SW480 (cell line): ENCODE measurements around the gene CAMTA1.
A peak's percentile ranks its signal among the peaks of the same experiment; 100 is the strongest.
"Not testable (repeated sequence)": the region's sequence is repeated elsewhere in the genome, so short reads cannot be mapped to it uniquely, and the experiment has no call there.

Experiments
- DNase-seq: peaks from one replicate; pipeline ENCODE4 v3.0.0-alpha.2; 2016; ENCODE audit warnings: low spot score

The CAMTA1 gene, protein sequence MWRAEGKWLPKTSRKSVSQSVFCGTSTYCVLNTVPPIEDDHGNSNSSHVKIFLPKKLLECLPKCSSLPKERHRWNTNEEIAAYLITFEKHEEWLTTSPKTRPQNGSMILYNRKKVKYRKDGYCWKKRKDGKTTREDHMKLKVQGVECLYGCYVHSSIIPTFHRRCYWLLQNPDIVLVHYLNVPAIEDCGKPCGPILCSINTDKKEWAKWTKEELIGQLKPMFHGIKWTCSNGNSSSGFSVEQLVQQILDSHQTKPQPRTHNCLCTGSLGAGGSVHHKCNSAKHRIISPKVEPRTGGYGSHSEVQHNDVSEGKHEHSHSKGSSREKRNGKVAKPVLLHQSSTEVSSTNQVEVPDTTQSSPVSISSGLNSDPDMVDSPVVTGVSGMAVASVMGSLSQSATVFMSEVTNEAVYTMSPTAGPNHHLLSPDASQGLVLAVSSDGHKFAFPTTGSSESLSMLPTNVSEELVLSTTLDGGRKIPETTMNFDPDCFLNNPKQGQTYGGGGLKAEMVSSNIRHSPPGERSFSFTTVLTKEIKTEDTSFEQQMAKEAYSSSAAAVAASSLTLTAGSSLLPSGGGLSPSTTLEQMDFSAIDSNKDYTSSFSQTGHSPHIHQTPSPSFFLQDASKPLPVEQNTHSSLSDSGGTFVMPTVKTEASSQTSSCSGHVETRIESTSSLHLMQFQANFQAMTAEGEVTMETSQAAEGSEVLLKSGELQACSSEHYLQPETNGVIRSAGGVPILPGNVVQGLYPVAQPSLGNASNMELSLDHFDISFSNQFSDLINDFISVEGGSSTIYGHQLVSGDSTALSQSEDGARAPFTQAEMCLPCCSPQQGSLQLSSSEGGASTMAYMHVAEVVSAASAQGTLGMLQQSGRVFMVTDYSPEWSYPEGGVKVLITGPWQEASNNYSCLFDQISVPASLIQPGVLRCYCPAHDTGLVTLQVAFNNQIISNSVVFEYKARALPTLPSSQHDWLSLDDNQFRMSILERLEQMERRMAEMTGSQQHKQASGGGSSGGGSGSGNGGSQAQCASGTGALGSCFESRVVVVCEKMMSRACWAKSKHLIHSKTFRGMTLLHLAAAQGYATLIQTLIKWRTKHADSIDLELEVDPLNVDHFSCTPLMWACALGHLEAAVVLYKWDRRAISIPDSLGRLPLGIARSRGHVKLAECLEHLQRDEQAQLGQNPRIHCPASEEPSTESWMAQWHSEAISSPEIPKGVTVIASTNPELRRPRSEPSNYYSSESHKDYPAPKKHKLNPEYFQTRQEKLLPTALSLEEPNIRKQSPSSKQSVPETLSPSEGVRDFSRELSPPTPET (N-terminal part only)

GRCh38 chr1:6785318-6785727 lies at the start of gene CAMTA1:
TSS of gene CAMTA1 (plus strand) at chr1:6785454. CDS start at chr1:6785531, 77 bp downstream.
- no peak for DNase-seq

DNA sequence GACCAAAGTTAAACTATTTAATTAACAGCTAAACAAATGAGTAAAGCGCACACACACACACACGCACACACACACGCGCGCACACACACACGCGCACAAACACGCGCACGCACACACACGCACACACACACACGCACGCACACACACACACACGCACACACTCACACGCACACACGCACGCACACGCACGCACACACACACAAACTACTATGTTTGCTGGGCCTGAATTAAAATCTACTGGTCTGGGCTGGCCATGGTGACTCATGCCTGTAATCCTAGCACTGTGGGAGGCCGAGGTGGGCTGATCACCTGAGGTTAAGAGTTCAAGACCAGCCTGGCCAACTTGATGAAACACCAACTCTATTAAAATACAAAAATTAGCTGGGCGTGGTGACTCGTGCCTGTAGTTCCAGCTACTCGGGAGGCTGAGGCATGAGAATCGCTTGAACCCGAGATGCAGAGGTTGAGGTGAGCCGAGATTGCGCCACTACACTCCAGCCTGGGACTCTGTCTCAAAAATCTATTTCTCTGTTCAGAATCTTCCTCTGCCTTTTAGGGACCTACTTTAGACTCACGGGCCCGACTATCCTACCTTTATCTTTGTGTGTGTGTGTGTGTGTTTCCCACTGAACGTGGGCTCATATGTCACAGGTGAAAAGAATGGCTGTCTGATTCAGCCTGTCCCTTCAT lies 46.1 kb upstream of the CAMTA1 start:
- DNase-seq = no peak

GRCh38 chr1:6742676-6743188 lies 42.5 kb upstream of the CAMTA1 start:
- not testable (repeated sequence) for DNase-seq

- no peak for DNase-seq
Observed at GRCh38 chr1:6743189-6744101, 41.8 kb upstream of the CAMTA1 start.

DNA sequence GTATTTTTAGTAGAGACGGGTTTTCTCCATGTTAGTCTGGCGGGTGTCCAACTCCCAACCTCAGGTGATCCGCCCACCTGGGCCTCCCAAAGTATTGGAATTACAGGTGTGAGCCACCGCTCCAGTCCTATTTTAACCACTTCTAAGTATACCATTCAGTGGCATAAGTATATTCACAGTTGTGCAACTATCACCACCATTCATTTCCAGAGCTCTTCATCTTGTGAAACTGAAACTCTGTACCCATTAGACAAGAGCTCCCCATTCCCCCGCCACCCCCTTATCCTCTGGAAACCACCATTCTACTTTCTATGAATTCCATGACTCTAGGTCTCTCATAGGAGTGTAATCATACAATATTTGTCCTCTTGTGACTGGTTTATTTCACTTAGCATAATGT lies 40.2 kb upstream of the CAMTA1 start:
- DNase-seq = no peak

DNA sequence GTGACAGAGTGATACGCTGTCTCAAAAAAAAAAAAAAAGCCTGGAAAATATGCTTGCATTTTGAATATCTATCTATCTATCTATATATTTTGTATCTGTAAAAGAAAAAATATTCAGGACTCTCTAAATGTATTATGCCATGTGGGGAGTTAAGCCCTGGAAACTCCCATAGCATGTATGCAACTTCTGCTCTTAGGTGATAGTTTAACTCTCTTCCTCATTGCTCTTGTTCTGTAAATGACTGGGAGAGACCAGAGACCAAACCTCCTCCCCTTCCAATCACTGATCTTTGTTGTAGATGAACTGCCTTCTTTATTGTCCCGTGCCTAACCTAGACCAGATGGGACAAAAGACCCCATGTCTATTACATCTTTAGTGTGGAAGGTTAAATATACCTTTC lies 37.6 kb upstream of the CAMTA1 start:
- no peak for DNase-seq

GRCh38 chr1:6750490-6750889 lies 34.8 kb upstream of the CAMTA1 start:
- DNase-seq = no peak

DNA sequence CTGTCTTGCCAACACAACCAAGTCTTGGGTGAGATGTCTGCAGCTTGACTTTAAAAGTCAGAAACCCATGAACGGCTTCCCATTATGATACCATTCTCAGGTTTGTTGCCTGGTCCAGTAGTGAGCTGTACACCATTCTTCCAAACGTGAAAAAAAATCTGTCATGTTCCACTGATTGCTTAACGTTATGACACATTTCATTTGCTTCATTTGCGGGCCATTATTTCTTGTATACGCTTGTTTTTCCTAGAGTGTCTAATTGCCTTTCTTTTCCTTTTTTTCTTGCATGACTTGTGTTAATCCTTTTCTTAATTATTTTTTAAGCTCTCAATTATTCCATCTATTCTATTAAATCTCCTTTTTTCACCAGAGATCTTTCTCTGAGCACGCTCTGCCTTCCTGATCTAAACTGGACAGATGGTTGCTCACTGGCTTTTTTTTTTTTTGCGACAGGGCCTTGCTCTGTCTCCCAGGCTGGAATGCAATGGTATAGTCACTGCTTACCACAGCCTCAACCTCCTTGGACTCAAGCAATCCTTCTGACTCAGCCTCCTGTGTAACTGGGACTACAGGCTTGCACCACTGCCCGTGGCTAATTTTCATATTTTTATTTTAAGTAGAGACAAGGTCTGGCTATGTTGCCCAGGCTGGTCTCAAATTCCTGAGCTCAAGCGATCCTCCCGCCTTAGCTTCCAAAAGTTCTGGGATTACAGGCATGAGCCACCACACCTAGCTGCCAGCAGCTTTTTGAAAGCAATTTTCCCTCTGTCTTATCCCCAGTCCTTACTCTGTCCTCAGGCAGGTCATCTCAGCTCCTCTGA lies 31.7 kb upstream of the CAMTA1 start:
- DNase-seq = no peak

- no peak for DNase-seq
Observed at GRCh38 chr1:6756457-6756856, 28.8 kb upstream of the CAMTA1 start.

- DNase-seq = no peak
Observed at GRCh38 chr1:6757719-6758435, 27.4 kb upstream of the CAMTA1 start.

DNA sequence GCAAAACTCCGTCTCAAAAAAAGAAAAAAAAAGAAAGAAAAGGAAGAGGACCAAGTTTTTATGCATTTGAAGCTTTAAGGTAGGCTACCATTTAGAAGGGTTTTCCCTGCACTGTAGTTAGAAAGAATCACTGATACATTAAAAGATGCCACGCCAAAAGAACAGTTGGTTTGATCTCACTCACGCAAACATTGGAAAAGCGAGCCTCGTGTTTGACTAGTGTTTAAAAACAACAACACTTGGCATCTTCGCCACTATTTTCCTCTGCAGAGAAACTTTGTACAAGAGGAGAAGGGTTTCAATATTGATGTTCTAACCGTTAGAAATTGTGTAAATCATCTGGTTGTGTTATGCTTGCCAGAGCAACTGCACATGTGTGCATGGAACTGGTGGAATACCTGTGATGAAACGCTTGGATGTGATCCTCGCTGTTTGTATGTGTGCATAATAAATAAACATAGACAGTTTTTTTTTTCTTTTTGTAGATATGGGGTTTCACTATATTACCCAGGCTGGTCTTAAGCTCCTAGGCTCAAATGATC lies 24.0 kb upstream of the CAMTA1 start:
- DNase-seq = no peak

DNA sequence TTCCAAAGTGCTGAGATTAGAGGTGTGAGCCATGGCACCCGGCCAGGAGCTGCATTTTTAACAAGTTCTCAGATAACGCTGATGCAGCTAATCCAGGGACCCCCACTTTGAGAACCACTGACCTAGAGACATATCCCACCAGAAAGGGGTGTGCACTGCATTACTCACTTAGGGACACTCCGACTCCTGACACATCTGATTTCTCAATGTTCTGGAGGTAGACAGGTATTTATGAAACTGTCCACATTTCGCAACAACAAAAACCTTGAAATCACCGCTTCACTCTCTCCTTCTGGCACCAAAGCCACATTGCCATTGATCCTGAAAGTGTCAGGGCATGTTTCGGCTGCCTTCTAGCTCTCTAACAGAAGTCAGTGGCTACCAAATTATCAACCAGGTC lies 23.2 kb upstream of the CAMTA1 start:
- DNase-seq = no peak

DNA sequence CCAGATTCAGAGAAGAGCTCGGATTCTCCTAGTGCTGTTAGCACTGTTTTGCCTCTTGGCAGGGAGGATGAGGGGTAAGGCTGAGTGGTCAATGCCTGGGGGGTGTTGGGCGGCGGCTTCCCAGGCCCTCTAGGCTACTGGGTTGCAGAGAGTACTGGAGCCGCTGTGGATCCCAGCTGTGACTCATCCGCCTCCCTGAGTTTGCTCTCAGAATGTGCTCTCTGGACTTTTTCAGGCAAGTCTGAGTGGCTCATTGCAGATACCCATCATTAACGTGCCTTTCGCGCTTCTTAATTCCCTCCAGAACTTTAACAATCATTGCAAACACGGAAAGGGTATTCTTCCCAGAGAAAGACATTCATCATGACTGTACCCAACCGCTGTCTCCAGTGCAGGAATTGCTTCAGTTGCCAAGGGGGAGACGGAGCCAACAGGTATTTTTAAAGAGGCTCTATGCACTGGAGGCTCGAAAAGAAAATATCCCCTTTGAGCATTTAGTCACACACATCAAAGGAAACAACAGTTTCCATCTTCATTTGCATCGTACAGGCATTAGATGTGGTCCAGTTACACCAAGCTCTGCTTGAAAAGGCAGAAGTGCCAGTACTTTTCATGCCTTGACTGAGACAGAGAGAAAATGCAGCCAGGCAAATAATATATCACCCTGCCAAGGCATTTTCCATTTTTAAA lies 14.4 kb upstream of the CAMTA1 start:
- DNase-seq = peak; percentile 27

GRCh38 chr1:6771441-6771769 lies 13.8 kb upstream of the CAMTA1 start:
- DNase-seq = no peak

GRCh38 chr1:6774381-6774780 lies 10.9 kb upstream of the CAMTA1 start:
- DNase-seq = no peak

- no peak for DNase-seq
Observed at GRCh38 chr1:6775261-6776043, 9.8 kb upstream of the CAMTA1 start.

GRCh38 chr1:6776389-6776788 lies 8.9 kb upstream of the CAMTA1 start:
- DNase-seq = no peak
